ENCODE data around the gene UCN2.
"Not testable (repeated sequence)": the region's sequence is repeated elsewhere in the genome, so short reads cannot be mapped to it uniquely, and the experiment has no call there.

UCN2 gene

GRCh38 chr3:48553886-48554845, 9.4 kb downstream of the UCN2 start:
- H3K4me1 ChIP-seq: peaks cover 85 to 95% (median 93%) of the 10 kb centered on the region in 10 experiments

GRCh38 chr3:48553361-48553760, 10.2 kb downstream of the UCN2 start:
- peaks cover 0 to 3% (median 0%) of the 10 kb centered on the region in 11 experiments; a peak in 1 of 22 replicates for H4K20me1 ChIP-seq
- no peak for TF ChIP-seq Cebpa-rat (IDR thresholded peaks at IDR 0.05)
- H3K27ac ChIP-seq: peak overlapping the region; percentile 33 to 91 (median 72); a peak in 21 of 22 replicates
- no peaks in the 10 kb centered on the region for H3K9me3 ChIP-seq (replicated peaks in 1 of 11)
- H3K9ac ChIP-seq: peak overlapping the region in 9 of 11 experiments; percentile 9 to 81 (median 64); a peak in 15 of 22 replicates
- H3K27me3 ChIP-seq: no peaks in the 10 kb centered on the region
- H3K4me1 ChIP-seq: peaks cover 85 to 95% (median 93%) of the 10 kb centered on the region in 10 experiments
- H3K36me3 ChIP-seq: peaks cover 0 to 24% (median 5%) of the 10 kb centered on the region in 11 experiments; a peak in 9 of 22 replicates
- H3K4me3 ChIP-seq: peak overlapping the region in 9 of 10 experiments; percentile 0 to 79 (median 69); a peak in 11 of 20 replicates
- peak overlapping the region; percentile 87 to 98 (median 97) for H3K4me2 ChIP-seq

More at GRCh38 chr3:48553886-48554845, 9.4 kb downstream of the UCN2 start:
- no peaks in the 10 kb centered on the region for H3K9me3 ChIP-seq (replicated peaks in 1 of 11)
- peak overlapping the region; percentile 9 to 79 (median 71); a peak in 14 of 20 replicates for H3K4me3 ChIP-seq
- no peaks in the 10 kb centered on the region for H3K27me3 ChIP-seq
- H4K20me1 ChIP-seq: peaks cover 0 to 3% (median 0%) of the 10 kb centered on the region in 11 experiments; a peak in 1 of 22 replicates
- H3K9ac ChIP-seq: peak overlapping the region in 10 of 11 experiments; percentile 9 to 81 (median 76); a peak in 17 of 22 replicates
- TF ChIP-seq Cebpa-rat (IDR thresholded peaks at IDR 0.05): no peak
- H3K4me2 ChIP-seq: peak overlapping the region; percentile 87 to 98 (median 97)
- H3K27ac ChIP-seq: peak overlapping the region; percentile 33 to 91 (median 72); a peak in 21 of 22 replicates
- H3K36me3 ChIP-seq: peaks cover 0 to 21% (median 5%) of the 10 kb centered on the region in 11 experiments; a peak in 6 of 22 replicates

- H3K27ac ChIP-seq: peak overlapping the region in 9 of 11 experiments; percentile 52 to 91 (median 77); a peak in 19 of 22 replicates
- no peak for TF ChIP-seq Cebpa-rat (IDR thresholded peaks at IDR 0.05)
- H3K9me3 ChIP-seq (replicated peaks in 1 of 11): no peaks in the 10 kb centered on the region
- peaks cover 77 to 92% (median 87%) of the 10 kb centered on the region in 10 experiments for H3K4me1 ChIP-seq
- peak overlapping the region; percentile 87 to 98 (median 97) for H3K4me2 ChIP-seq
- H3K36me3 ChIP-seq: peaks cover 9 to 34% (median 14%) of the 10 kb centered on the region in 11 experiments
- no peaks in the 10 kb centered on the region for H3K27me3 ChIP-seq
- peaks cover 0 to 3% (median 0%) of the 10 kb centered on the region in 11 experiments; a peak in 1 of 22 replicates for H4K20me1 ChIP-seq
- peak overlapping the region in 3 of 10 experiments; percentile 8 to 13 (median 9); a peak in 3 of 20 replicates for H3K4me3 ChIP-seq
- H3K9ac ChIP-seq: peak overlapping the region in 10 of 11 experiments; percentile 7 to 81 (median 31); a peak in 15 of 22 replicates
Observed at GRCh38 chr3:48552111-48552951, 11.2 kb downstream of the UCN2 start.

- H3K4me3 ChIP-seq; H3K27me3 ChIP-seq; H3K9me3 ChIP-seq (replicated peaks in 1 of 11); H4K20me1 ChIP-seq: not testable (repeated sequence)
- peaks cover 76 to 95% (median 85%) of the 10 kb centered on the region in 10 experiments for H3K4me1 ChIP-seq
- peaks cover 15 to 41% (median 21%) of the 10 kb centered on the region in 11 experiments for H3K36me3 ChIP-seq
- H3K4me2 ChIP-seq: peak overlapping the region; percentile 87 to 98 (median 97)
- peak overlapping the region in 6 of 11 experiments; percentile 8 to 81 (median 69); a peak in 9 of 22 replicates for H3K9ac ChIP-seq
- H3K27ac ChIP-seq: peak overlapping the region in 7 of 11 experiments; percentile 52 to 91 (median 78); a peak in 12 of 22 replicates
Observed at GRCh38 chr3:48551651-48552050, 11.9 kb downstream of the UCN2 start.

GRCh38 chr3:48548729-48549705, 14.6 kb downstream of the UCN2 start:
- no peaks in the 10 kb centered on the region for H3K9me3 ChIP-seq (replicated peaks in 1 of 11)
- no peak overlapping the region for H3K4me3 ChIP-seq
- peaks cover 80 to 97% (median 89%) of the 10 kb centered on the region in 10 experiments for H3K4me1 ChIP-seq
- peak overlapping the region in 9 of 11 experiments; percentile 28 to 58 (median 51); a peak in 17 of 22 replicates for H3K9ac ChIP-seq
- peaks cover 0 to 3% (median 0%) of the 10 kb centered on the region in 11 experiments; a peak in 1 of 22 replicates for H4K20me1 ChIP-seq
- peak overlapping the region; percentile 76 to 98 (median 97) for H3K4me2 ChIP-seq
- no peaks in the 10 kb centered on the region for H3K27me3 ChIP-seq
- peaks cover 25 to 60% (median 33%) of the 10 kb centered on the region in 11 experiments for H3K36me3 ChIP-seq
- peak overlapping the region in 10 of 11 experiments; percentile 13 to 64 (median 54); a peak in 19 of 22 replicates for H3K27ac ChIP-seq
- TF ChIP-seq Cebpa-rat (IDR thresholded peaks at IDR 0.05): no peak

- Histone ChIP-seq H3K4me1 (peaks cover 80 to 97% (median 89%) of the 10 kb centered on the region in 10 experiments), H3K9ac (peak overlapping the region in 3 of 11 experiments; percentile 21 to 54 (median 34); a peak in 6 of 22 replicates), H4K20me1 (peaks cover 0 to 3% (median 0%) of the 10 kb centered on the region in 11 experiments; a peak in 2 of 22 replicates), H3K27ac (peak overlapping the region in 3 of 11 experiments; percentile 59 to 64 (median 61); a peak in 3 of 22 replicates), H3K4me3 (no peak overlapping the region), H3K36me3 (peaks cover 25 to 60% (median 33%) of the 10 kb centered on the region in 11 experiments), H3K27me3 (no peaks in the 10 kb centered on the region), H3K9me3 (replicated peaks in 1 of 11) (no peaks in the 10 kb centered on the region), H3K4me2 (peak overlapping the region in 4 of 11 experiments; percentile 78 to 98 (median 98); a peak in 4 of 22 replicates)
- no peak for TF ChIP-seq Cebpa-rat (IDR thresholded peaks at IDR 0.05)
Observed at GRCh38 chr3:48548126-48548525, 15.5 kb downstream of the UCN2 start.

GRCh38 chr3:48546203-48546829, 17.3 kb downstream of the UCN2 start:
- H3K27ac ChIP-seq: peak overlapping the region in 1 of 11 experiments; percentile 76; a peak in 1 of 22 replicates

More at GRCh38 chr3:48546203-48546829, 17.3 kb downstream of the UCN2 start:
- Histone ChIP-seq H3K4me1 (peaks cover 77 to 97% (median 89%) of the 10 kb centered on the region in 10 experiments), H3K4me2 (peak overlapping the region in 6 of 11 experiments; percentile 13 to 94 (median 51); a peak in 8 of 22 replicates), H3K27me3 (no peaks in the 10 kb centered on the region), H3K36me3 (peaks cover 25 to 61% (median 33%) of the 10 kb centered on the region in 11 experiments), H3K4me3 (no peak overlapping the region), H3K9ac (no peak overlapping the region), H4K20me1 (peaks cover 0 to 3% (median 0%) of the 10 kb centered on the region in 11 experiments; a peak in 2 of 22 replicates), H3K9me3 (replicated peaks in 1 of 11) (no peaks in the 10 kb centered on the region)
- no peak for TF ChIP-seq Cebpa-rat (IDR thresholded peaks at IDR 0.05)
